Activated CD8-positive, alpha-beta T cell treated with anti-CD3 and anti-CD28 coated beads, Interleukin-2, amount 10 ng/mL, durations not matched to agents 7 days and 5 days (primary cell): Measurements from ENCODE around the gene PTX4. TPM values are rescaled to one million over a fixed set of nuclear protein-coding genes. Genes with fewer than 3 reads are reported as not detected.
A peak's percentile ranks its signal among the peaks of the same experiment; 100 is the strongest.
"Not testable (repeated sequence)": the region's sequence is repeated elsewhere in the genome, so short reads cannot be mapped to it uniquely, and the experiment has no call there.

Experiments used
- ATAC-seq: fragments of 150-1000 bp; cut with Tn5 transposase; one replicate; pipeline ENCODE4 v1.10.0; 2021; ENCODE audit warnings: moderate library complexity
- CTCF ChIA-PET: fragments of 350-600 bp; sonication (Branson Sonifier 250); formaldehyde crosslinking; loops from one replicate; lab custom pipeline; 2021; ENCODE audit warnings: antibody characterized with exemption; lab: Charles Lee
- POLR2A ChIA-PET: fragments of 350-600 bp; sonication (Branson Sonifier 250); formaldehyde crosslinking; loops from one replicate; lab custom pipeline; 2021; ENCODE audit warnings: antibody characterized with exemption; lab: Charles Lee
- DNase-seq: peaks from one replicate; pipeline ENCODE4 v3.0.0-alpha.2; 2020
- H3K27ac Mint-ChIP-seq: one replicate; pipeline ENCODE4 v1.8.0; 2021; ENCODE audit warnings: mild to moderate bottlenecking, mixed read lengths
- H3K27me3 Mint-ChIP-seq: one replicate; pipeline ENCODE4 v1.8.0; 2021; ENCODE audit warnings: low read depth, mixed read lengths
- H3K36me3 Mint-ChIP-seq: one replicate; pipeline ENCODE4 v1.8.0; 2021; ENCODE audit warnings: low read depth, mixed read lengths
- H3K4me1 Mint-ChIP-seq: one replicate; pipeline ENCODE4 v1.8.0; 2021; ENCODE audit warnings: low read depth, mixed read lengths
- H3K4me3 Mint-ChIP-seq: one replicate; pipeline ENCODE4 v1.8.0; 2021; ENCODE audit warnings: mild to moderate bottlenecking, mixed read lengths
- H3K9me3 Mint-ChIP-seq: one replicate; pipeline ENCODE4 v1.8.0; 2022; ENCODE audit warnings: mixed read lengths; ENCODE audit not compliant: insufficient read depth
- total RNA-seq, 2 experiments: library from RNA; stranded (reverse); gene quantifications; one replicate each; pipeline ENCODE4 v1.2.3, GENCODE V29; 2021

The PTX4 gene
- total RNA-seq, 2 experiments from 2014 or later = not detected

DNA sequence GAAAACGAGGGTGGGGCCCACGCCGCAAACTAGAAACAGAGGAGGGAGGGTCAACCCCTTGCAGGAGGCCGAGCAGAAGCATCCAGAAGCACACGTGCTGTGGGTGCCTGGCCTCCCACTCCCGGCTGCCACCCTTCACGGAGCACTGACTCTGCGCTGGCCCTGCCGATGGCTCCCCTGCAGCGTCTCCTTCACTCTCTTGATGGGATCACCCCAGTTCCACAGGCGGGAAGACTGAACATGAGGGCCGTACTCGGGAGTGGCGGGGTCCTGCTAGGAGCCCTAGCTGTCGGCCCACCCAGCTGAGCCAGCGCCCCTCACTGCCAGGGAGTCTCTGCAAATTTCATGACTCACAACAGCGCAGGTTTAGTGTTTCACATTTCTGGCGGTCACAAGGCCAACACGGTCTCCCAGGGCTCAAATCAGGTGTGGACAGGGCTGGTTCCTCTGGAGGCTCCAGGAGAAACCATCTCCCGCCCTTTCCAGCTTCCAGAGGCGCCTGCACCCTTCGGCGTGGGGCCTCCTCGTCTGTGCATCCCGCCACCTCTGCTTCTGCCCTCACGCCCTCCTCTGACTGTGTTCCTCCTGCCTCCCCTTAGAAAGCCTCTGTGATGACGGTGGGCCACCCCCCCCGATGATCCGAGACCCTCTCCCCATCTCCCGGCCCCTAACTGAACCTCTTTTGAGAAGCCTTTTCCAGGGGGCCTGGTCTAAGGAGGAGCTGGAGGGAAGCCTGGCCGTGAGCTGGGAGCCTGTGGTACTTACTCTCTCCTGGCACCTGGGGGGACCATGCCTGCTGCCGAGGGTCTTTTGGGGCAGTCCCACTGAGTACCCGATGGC, 2.0 kb downstream of the PTX4 start:
- no peak overlapping the region for H3K4me3 Mint-ChIP-seq
- H3K27me3 Mint-ChIP-seq = no peaks in the 10 kb centered on the region
- H3K36me3 Mint-ChIP-seq = no peaks in the 10 kb centered on the region
- POLR2A ChIA-PET = no interaction called here
- no peaks in the 10 kb centered on the region for H3K4me1 Mint-ChIP-seq
- no peak overlapping the region for H3K27ac Mint-ChIP-seq
- DNase-seq = no peak
- H3K9me3 Mint-ChIP-seq = no peaks in the 10 kb centered on the region
- CTCF ChIA-PET = no interaction called here
- no peak for ATAC-seq

DNA sequence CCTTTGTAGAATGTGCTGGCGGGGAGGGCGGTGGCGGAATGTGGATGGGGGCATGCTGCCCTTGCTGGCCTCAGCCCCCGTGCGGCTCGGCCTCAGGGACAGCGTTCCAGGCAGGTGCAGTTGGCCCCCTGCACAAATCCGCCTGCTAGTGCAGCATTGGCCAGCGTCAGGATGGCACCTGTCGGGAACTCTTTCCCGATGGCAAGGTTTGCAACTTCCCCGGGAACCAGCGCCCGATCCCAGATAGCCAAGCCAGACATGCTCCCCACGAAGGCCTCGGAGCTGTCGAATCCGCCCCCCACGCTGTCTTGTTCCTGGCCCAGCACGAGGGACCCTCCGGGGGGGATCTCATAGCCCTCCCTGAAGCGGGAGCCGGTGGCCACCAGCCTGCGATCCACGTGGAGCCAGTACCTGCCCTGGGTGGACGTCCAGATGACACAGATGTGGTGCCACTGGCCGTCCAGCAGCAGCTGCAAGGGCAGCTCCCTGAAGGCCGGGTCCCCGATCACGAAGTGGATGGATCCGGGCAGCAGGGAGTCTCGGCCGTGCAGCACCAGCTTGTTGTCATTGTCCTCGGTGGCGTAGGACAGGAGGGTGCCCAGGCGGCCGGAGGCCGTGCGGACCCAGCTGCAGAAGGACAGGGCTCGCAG, 2.8 kb downstream of the PTX4 start:
- no peaks in the 10 kb centered on the region for H3K36me3 Mint-ChIP-seq
- POLR2A ChIA-PET = no interaction called here
- H3K27ac Mint-ChIP-seq = no peak overlapping the region
- no peaks in the 10 kb centered on the region for H3K4me1 Mint-ChIP-seq
- CTCF ChIA-PET = no interaction called here
- H3K9me3 Mint-ChIP-seq = no peaks in the 10 kb centered on the region
- H3K27me3 Mint-ChIP-seq = no peaks in the 10 kb centered on the region
- H3K4me3 Mint-ChIP-seq = no peak overlapping the region
- no peak for ATAC-seq
- DNase-seq = no peak

- ATAC-seq (no peak), DNase-seq (no peak)
- POLR2A ChIA-PET = no interaction called here
- Mint-ChIP-seq H3K36me3 (no peaks in the 10 kb centered on the region), H3K27ac (no peak overlapping the region), H3K27me3 (no peaks in the 10 kb centered on the region), H3K4me3 (no peak overlapping the region), H3K9me3 (no peaks in the 10 kb centered on the region), H3K4me1 (no peaks in the 10 kb centered on the region)
- CTCF ChIA-PET = interaction anchor here (1.2 kb wide), 1 partner anchor 11 kb away, joined by 3 read pairs; the partner anchor contains the start of gene TELO2
These were observed 6.6 kb downstream of the PTX4 start for GRCh38 chr16:1481906-1482835.

- H3K9me3 Mint-ChIP-seq, H3K27ac Mint-ChIP-seq, ATAC-seq, H3K27me3 Mint-ChIP-seq, POLR2A ChIA-PET, H3K4me3 Mint-ChIP-seq, DNase-seq, CTCF ChIA-PET, H3K36me3 Mint-ChIP-seq: not testable (repeated sequence)
- H3K4me1 Mint-ChIP-seq = peaks cover 11% of the 10 kb centered on the region
These were observed 9.8 kb downstream of the PTX4 start for GRCh38 chr16:1478937-1479336.

GRCh38 chr16:1477033-1477432, 11.7 kb downstream of the PTX4 start:
- DNase-seq (no peak), ATAC-seq (no peak)
- H3K4me1 Mint-ChIP-seq = peaks cover 19% of the 10 kb centered on the region
- H3K36me3 Mint-ChIP-seq = no peaks in the 10 kb centered on the region
- POLR2A ChIA-PET = no interaction called here
- H3K27ac Mint-ChIP-seq = no peak overlapping the region
- CTCF ChIA-PET = no interaction called here
- no peak overlapping the region for H3K4me3 Mint-ChIP-seq
- no peaks in the 10 kb centered on the region for H3K9me3 Mint-ChIP-seq
- H3K27me3 Mint-ChIP-seq = no peaks in the 10 kb centered on the region

- H3K9me3 Mint-ChIP-seq = no peaks in the 10 kb centered on the region
- CTCF ChIA-PET = no interaction called here
- peaks cover 19% of the 10 kb centered on the region for H3K4me1 Mint-ChIP-seq
- H3K27ac Mint-ChIP-seq = peak overlapping the region; percentile 92
- ATAC-seq (no peak), DNase-seq (no peak)
- peak overlapping the region; percentile 87 for H3K4me3 Mint-ChIP-seq
- no peaks in the 10 kb centered on the region for H3K36me3 Mint-ChIP-seq
- no peaks in the 10 kb centered on the region for H3K27me3 Mint-ChIP-seq
- POLR2A ChIA-PET = interaction anchor here (0.9 to 1.2 kb wide), 3 partner anchors 30 to 55 kb away, joined by 3 to 9 read pairs (median 4); partner anchors contain the start of gene UQCC4
These were observed 13.1 kb downstream of the PTX4 start for GRCh38 chr16:1475552-1476114.

- no peaks in the 10 kb centered on the region for H3K36me3 Mint-ChIP-seq
- H3K4me1 Mint-ChIP-seq = peaks cover 21% of the 10 kb centered on the region
- ChIA-PET CTCF (no interaction called here), POLR2A (interaction anchor here (0.9 to 1.2 kb wide), 3 partner anchors 29 to 54 kb away, joined by 3 to 9 read pairs (median 4); partner anchors contain the start of gene UQCC4)
- DNase-seq (peak; percentile 91), ATAC-seq (peak; percentile 91)
- peak within 1 kb of the TSS; percentile 87 for H3K4me3 Mint-ChIP-seq
- peak within 1 kb of the TSS; percentile 92 for H3K27ac Mint-ChIP-seq
- no peaks in the 10 kb centered on the region for H3K9me3 Mint-ChIP-seq
- no peaks in the 10 kb centered on the region for H3K27me3 Mint-ChIP-seq
These were observed 13.8 kb downstream of the PTX4 start, which contains the start of gene CLCN7 for GRCh38 chr16:1474796-1475551. Gene CLCN7, minus strand, starts transcription at chr16:1475028. Its CDS starts 54 bp downstream, at chr16:1474974.

DNA sequence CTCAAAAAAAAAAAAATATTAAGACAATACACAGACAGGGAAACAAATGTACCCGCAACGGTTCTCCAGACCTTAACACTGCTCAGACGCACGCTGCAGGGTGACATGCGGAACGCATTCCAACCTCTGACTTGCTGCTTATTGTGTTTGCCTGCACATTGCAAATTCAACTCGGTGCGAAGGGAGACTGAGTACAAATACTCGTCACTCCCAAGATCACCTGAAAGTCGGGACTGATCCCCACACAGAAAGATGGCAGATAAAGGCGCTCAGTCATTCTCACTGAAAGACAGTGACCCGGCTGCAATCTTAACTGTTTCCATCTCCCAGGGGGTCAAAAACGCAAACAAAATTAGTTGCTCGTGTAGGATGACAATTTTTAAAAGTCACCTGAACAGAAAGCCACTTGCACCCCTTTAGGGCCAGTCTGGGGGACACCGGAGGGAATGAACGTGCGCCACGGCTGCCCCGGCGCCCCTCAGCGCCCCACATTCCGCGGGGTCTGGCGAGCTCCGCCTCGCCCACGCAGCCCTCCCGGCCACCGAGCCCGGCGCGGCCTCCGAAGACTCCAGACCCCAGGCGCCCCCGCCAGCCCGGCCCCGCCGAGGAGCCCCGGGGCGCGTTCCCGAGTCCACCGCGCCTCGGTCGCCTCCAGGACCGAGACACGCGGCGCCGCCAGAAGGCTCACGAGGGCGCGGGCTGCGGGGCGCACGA, 14.5 kb downstream of the PTX4 start:
- ATAC-seq (peak; percentile 19), DNase-seq (no peak)
- no peaks in the 10 kb centered on the region for H3K27me3 Mint-ChIP-seq
- H3K27ac Mint-ChIP-seq = peak overlapping the region; percentile 43
- POLR2A ChIA-PET = no interaction called here
- peaks cover 23% of the 10 kb centered on the region for H3K4me1 Mint-ChIP-seq
- no peaks in the 10 kb centered on the region for H3K9me3 Mint-ChIP-seq
- H3K4me3 Mint-ChIP-seq = peak overlapping the region; percentile 70
- no peaks in the 10 kb centered on the region for H3K36me3 Mint-ChIP-seq
- CTCF ChIA-PET = no interaction called here

GRCh38 chr16:1472974-1473373, 15.8 kb downstream of the PTX4 start:
- peaks cover 23% of the 10 kb centered on the region for H3K4me1 Mint-ChIP-seq
- H3K9me3 Mint-ChIP-seq = no peaks in the 10 kb centered on the region
- POLR2A ChIA-PET = no interaction called here
- peak overlapping the region; percentile 63 for H3K27ac Mint-ChIP-seq
- no peaks in the 10 kb centered on the region for H3K36me3 Mint-ChIP-seq
- H3K27me3 Mint-ChIP-seq = no peaks in the 10 kb centered on the region
- peak overlapping the region; percentile 40 for H3K4me3 Mint-ChIP-seq
- DNase-seq = no peak
- no peak for ATAC-seq
- CTCF ChIA-PET = interaction anchor here (0.7 kb wide), 1 partner anchor 9 kb away, joined by 3 read pairs; no protein-coding TSS in a partner anchor

- Mint-ChIP-seq H3K36me3 (no peaks in the 10 kb centered on the region), H3K9me3 (no peaks in the 10 kb centered on the region), H3K4me1 (peaks cover 23% of the 10 kb centered on the region), H3K27me3 (no peaks in the 10 kb centered on the region), H3K27ac (no peak overlapping the region), H3K4me3 (no peak overlapping the region)
- DNase-seq (no peak), ATAC-seq (no peak)
- ChIA-PET POLR2A (no interaction called here), CTCF (interaction anchor here (1.0 kb wide), 1 partner anchor 59 kb away, joined by 3 read pairs; no protein-coding TSS in a partner anchor)
These were observed 17.1 kb downstream of the PTX4 start for GRCh38 chr16:1471569-1472194.
